M059J (cell line): Measurements from ENCODE around the gene C4A. TPM values are rescaled to one million over a fixed set of nuclear protein-coding genes. Genes with fewer than 3 reads are reported as not detected.
"Not testable (repeated sequence)": the region's sequence is repeated elsewhere in the genome, so short reads cannot be mapped to it uniquely, and the experiment has no call there.

ENCODE experiments used
- DNase-seq: peaks from one replicate; pipeline ENCODE4 v3.0.0-alpha.2; 2012; ENCODE audit warnings: low read depth
- total RNA-seq: library from RNA; depleted of rRNA; stranded (reverse); fragments of >200 nt; shearing (Covaris generic); gene quantifications from 2 replicates; pipeline ENCODE4 v1.2.3, GENCODE V29; 2014; rRNA removed

Gene C4A
- total RNA-seq, 1 experiment from 2014 or later: 4.1 TPM

DNA sequence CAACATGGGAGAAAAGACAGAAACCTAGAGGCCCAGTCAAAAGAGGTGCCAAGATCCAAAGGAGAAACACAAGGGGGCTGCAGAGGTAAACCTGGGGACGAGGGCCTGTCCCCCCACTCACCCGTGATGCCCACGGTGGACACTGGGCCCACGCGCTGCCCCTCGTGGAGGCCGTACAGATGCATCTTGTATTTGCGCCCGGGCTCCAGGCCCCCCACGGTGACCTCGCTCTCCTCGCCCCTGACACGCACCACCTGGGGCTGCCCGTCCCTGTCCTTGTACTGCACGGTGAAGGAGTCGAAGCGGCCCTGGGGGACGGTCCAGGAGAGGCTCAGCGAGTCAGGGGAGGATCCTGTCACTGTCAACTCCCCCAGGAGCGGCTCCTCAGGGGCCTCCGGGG, 67.3 kb downstream of the C4A start:
- not testable (repeated sequence) for DNase-seq

DNA sequence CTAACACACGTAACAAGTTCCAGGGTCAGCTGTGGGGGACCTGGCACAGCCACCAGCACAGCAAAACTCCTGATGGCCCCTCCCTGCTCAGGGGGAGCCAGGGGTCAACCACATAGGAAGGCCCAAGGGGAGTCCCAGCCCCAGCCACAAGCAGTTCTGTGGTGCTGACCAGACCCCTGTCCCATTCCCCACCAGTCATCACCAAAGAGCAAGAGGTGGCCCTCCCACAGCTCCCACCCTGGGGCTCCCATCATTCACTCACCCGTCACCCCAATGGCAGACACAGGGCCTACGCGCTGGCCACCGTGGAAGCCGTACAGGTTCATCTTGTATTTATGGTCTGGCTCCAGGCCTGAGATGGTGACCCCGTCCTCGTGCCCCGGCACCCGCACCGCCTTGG, 67.9 kb downstream of the C4A start:
- DNase-seq: not testable (repeated sequence)

GRCh38 chr6:32050562-32050961, 68.7 kb downstream of the C4A start:
- no peak for DNase-seq

Other genes starting within 250 kb of the C4A start
- gene CLIC1, start 245.5 kb upstream of the C4A start, total RNA-seq: 1,686 and 1,715 TPM in 2 replicates
- gene MSH5, start 242.1 kb upstream of the C4A start, total RNA-seq: 12.8 and 19.4 TPM in 2 replicates
- 1.7 TPM in 1 of 2 replicates, not detected in the other for gene SAPCD1, start 219.4 kb upstream of the C4A start, total RNA-seq
- 0.94 and 1.8 TPM in 2 replicates for gene VWA7, start 204.7 kb upstream of the C4A start, total RNA-seq
- 33.1 and 51.2 TPM in 2 replicates for gene VARS1, start 186.3 kb upstream of the C4A start, total RNA-seq
- gene LSM2, start 175.1 kb upstream of the C4A start, total RNA-seq: 162 and 306 TPM in 2 replicates
- 0.30 and 2.5 TPM in 2 replicates for gene HSPA1L, start 166.8 kb upstream of the C4A start, total RNA-seq
- 163 and 238 TPM in 2 replicates for gene HSPA1A, start 166.5 kb upstream of the C4A start, total RNA-seq
- gene HSPA1B, start 154.3 kb upstream of the C4A start, total RNA-seq: 185 and 359 TPM in 2 replicates
- 210 and 218 TPM in 2 replicates for gene NEU1, start 119.2 kb upstream of the C4A start, total RNA-seq
- gene SLC44A4, start 103.1 kb upstream of the C4A start, total RNA-seq: 0.20 TPM in 1 of 2 replicates, not detected in the other
- gene EHMT2, start 84.4 kb upstream of the C4A start, total RNA-seq: 51.0 and 73.4 TPM in 2 replicates
- gene ZBTB12, start 80.0 kb upstream of the C4A start, total RNA-seq: 0.76 and 2.3 TPM in 2 replicates
- 2.9 and 3.3 TPM in 2 replicates for gene C2, start 54.3 kb upstream of the C4A start, total RNA-seq
- 7.8 and 8.4 TPM in 2 replicates for gene CFB, start 36.0 kb upstream of the C4A start, total RNA-seq
- gene NELFE, start 23.1 kb upstream of the C4A start, total RNA-seq: 201 and 228 TPM in 2 replicates
- 60.4 and 72.3 TPM in 2 replicates for gene SKIC2, start 22.9 kb upstream of the C4A start, total RNA-seq
- gene DXO, start 9.9 kb upstream of the C4A start, total RNA-seq: 26.8 and 33.3 TPM in 2 replicates
- 3.0 and 3.1 TPM in 2 replicates for gene C4B, start 32.7 kb downstream of the C4A start, total RNA-seq
- not detected in 2 replicates for gene CYP21A2, start 56.4 kb downstream of the C4A start, total RNA-seq
- gene TNXB, start 127.3 kb downstream of the C4A start, total RNA-seq: 0.10 TPM in 1 of 2 replicates, not detected in the other
- 25.3 and 30.3 TPM in 2 replicates for gene ATF6B, start 146.2 kb downstream of the C4A start, total RNA-seq
- gene FKBPL, start 148.2 kb downstream of the C4A start, total RNA-seq: 10.2 and 14.5 TPM in 2 replicates
- 0.12 TPM in 1 of 2 replicates, not detected in the other for gene PRRT1, start 169.9 kb downstream of the C4A start, total RNA-seq
- 11.3 and 12.3 TPM in 2 replicates for gene PPT2, start 172.1 kb downstream of the C4A start, total RNA-seq
- 0.89 and 1.6 TPM in 2 replicates for gene EGFL8, start 182.5 kb downstream of the C4A start, total RNA-seq
- 101 and 120 TPM in 2 replicates for gene AGPAT1, start 194.0 kb downstream of the C4A start, total RNA-seq
- gene RNF5, start 196.3 kb downstream of the C4A start, total RNA-seq: 158 and 159 TPM in 2 replicates
- gene AGER, start 202.2 kb downstream of the C4A start, total RNA-seq: 0.07 and 0.15 TPM in 2 replicates
- gene PBX2, start 208.1 kb downstream of the C4A start, total RNA-seq: 20.3 and 29.8 TPM in 2 replicates
- gene GPSM3, start 210.6 kb downstream of the C4A start, total RNA-seq: 12.9 and 13.9 TPM in 2 replicates
- gene NOTCH4, start 242.0 kb downstream of the C4A start, total RNA-seq: 1.7 and 2.2 TPM in 2 replicates